GM21786 (cell line): ENCODE data around the gene CACNA2D2.

ENCODE experiments used
- ATAC-seq: cut with Tn5 transposase; IDR thresholded peaks from one replicate; pipeline ENCODE4 v1.9.1; 2021; ENCODE audit not compliant: unreplicated experiment

Gene CACNA2D2

DNA sequence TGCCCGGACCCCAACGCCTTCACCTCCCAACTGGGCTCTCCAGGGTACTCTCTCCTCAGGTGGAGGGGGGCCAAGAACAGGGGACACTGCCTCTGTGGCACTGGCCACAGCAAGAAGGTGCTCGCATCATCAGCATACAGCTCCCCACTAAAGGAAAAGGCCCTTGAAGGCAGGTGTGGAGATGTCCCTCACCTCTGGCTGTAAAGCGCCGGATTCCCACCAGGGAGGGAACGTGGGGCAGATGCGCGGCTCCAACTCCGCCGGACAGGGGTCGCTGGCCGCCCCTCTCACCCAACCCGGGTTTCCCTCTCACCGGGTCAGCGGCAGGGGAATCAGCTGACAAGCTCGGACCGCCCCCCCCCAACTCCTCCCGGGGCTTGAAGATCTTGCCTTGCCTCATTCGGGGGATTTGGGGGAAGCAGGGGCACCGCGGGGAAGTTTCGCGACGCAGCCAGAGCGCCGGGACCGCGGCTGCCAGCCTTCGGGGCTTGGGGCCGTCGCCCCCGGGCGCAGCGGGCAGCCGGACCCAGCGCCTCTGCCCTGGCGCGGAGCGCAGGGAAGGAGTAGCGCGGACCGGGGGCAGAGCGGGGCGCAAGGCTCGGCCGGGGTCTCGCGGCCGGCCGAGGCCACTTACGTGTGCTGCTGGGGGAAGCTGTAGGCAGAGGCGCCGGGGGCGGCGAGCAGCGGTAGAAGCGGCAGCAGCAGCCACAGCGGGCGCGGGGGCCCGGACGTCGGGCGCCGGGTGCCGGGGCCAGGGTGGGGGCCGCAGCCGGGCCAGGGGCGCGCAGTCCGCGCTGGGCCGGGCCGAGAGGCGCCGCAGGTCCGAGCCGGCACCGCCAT, 630 bp downstream of the CACNA2D2 start:
- ATAC-seq: no peak

DNA sequence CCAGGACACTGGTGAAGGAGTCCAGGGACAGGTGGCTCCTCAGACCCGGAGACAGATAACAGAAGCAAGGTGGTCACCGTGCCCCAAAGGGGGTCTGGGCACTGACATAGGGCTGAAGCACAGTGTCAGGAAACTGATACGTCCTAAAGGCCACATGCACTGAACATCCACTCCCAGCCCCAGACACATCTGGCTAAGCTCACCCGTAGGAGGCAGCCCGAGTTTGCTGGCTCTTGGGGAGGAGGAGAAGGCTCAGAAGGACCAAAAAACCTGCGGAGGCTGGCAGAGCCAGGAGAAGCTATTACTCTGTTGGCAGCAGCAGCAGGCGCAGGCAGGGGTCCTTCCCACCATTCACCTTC, 1.2 kb downstream of the CACNA2D2 start:
- ATAC-seq: no peak

DNA sequence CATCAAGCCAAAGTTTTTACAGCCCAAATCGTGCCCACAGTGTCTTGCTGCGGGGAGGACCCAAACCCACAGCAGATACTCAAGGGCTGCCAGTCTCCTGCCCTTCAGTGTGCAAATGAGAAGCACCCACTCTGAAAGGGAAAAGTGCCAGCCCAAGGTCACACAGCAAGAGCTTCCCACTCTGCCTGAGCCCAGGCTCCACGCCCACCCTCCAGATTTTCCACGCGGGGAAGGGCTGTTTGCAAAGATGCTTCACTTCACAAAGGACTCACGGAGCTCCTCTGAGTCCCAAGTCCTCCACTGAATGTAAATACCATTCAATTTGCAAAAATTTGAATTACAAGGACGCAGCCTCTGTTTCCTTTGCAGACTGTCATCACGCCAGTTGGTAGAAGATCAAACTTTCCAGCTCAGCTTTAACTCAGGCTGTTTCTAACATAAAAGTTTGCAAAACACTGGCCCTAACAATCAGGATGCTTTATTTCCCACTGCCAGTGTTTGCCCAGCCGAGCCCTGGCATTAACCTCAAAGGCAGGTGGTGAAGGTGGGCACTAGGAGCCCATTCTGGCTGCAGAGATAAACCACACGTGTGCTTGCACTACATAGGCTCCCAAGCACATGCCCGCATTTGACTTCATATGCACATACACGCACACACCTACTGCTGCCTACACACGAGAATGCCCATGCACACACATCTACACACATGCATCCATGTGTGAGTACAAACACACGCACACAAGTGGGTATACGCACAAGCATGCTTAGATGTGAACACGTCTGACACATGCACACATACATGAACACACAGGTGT, 7.6 kb downstream of the CACNA2D2 start:
- no peak for ATAC-seq

- no peak for ATAC-seq
Measured at GRCh38 chr3:50494126-50494525, 9.3 kb downstream of the CACNA2D2 start.

DNA sequence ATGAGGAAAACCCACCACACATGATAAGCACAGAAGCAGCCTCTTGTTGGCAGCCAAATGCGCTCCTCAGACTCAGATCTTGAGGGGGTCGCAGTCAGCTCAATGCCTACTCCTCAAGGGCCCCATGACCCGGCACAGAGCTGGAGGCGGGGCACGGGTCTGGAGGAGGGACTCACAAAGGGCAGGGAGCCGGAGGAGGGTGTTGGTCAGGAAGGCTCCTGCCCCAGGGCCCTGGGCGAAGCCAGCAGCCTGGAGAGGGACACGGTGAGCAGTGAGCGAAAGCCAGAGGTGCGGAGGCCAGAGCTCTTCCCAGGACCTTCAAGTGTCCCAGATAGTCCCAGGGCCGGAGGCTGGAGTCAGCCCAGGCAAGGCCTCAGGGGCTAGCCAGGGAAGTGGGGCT, 9.8 kb downstream of the CACNA2D2 start:
- ATAC-seq: no peak

- no peak for ATAC-seq
Measured at GRCh38 chr3:50493086-50493485, 10.3 kb downstream of the CACNA2D2 start.

GRCh38 chr3:50491023-50491422, 12.4 kb downstream of the CACNA2D2 start:
- no peak for ATAC-seq

DNA sequence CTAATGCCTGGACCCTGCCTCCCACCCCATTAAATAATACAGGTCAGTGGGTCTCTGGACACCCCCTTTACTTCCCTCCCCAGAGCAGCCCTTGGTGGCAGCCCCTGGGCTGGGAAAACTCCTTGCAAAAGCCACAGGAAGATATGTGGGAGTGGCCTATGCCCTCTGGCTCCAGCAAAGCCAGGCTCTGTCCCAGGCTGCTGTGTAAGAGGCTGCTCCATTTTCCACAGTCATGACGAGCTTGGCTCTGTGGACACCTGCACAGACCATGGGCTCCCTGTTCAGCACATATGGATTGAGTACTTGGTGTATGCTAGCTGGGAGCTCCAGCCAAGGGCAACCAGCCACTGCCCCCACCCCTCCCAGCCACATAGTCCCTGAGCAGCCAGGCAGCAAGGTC, 13.0 kb downstream of the CACNA2D2 start:
- no peak for ATAC-seq

GRCh38 chr3:50487181-50487580, 16.3 kb downstream of the CACNA2D2 start:
- ATAC-seq: no peak

GRCh38 chr3:50486219-50486888, 17.1 kb downstream of the CACNA2D2 start:
- ATAC-seq: no peak

DNA sequence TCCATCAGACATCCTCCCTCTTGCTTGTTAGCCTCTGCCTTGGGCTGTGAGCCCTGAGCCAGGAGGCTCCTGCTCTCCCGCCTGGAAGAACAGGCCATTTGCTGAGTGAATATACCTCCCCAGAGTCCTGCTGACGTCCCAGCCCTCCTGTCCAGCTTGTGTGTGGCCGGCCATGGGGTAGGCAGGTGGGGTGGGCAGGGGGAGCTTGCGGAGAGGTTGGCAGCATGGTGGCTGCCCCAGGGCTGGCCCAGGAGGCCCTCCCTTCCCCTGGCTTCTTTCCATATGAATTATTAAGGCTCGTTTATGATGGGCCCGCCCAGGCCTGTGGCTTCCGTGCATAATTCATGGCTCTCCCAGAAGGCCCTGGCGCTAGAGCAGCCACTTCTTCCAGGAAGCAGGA, 18.7 kb downstream of the CACNA2D2 start:
- ATAC-seq: no peak

DNA sequence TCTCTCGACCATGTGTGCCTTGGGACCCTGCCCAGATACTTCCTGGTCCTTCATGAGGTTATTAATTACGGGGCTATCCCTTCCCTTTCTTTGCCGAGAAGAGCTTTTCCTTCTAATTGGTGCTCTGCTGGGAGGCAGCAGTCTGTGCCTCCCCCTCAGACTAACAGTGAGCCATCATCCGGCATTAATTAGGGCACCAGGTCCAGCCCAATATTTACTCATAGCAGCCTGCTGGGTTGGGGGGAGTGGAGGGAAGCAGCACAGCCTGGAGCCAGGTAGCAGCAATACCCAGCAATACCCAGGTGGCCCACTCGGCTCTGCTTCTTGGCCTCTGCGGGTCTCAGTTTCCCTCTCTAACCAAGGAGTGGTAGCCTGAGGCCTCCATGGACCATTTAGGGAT, 20.1 kb downstream of the CACNA2D2 start:
- no peak for ATAC-seq

- ATAC-seq: no peak
Measured at GRCh38 chr3:50481992-50482391, 21.4 kb downstream of the CACNA2D2 start.

DNA sequence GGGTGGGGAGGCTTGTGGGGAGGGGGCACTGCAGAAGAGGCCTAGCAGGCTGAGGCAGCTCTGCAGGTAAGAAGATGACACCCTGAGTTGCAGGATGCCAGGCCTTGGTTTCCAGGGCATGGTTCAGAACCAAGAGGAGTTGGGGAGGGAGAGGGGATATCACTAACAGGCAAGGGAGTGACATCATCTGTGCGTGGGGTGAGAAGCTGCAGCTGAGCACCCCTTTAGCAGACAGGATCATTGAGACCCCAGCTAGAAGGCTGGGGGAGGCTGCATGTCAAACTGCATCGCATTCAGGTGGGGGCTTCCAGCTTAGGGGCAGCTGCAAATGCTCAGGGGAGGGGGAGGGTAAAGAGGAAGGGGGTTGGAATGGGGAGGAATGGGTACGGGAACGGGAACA, 23.0 kb downstream of the CACNA2D2 start:
- ATAC-seq: no peak

DNA sequence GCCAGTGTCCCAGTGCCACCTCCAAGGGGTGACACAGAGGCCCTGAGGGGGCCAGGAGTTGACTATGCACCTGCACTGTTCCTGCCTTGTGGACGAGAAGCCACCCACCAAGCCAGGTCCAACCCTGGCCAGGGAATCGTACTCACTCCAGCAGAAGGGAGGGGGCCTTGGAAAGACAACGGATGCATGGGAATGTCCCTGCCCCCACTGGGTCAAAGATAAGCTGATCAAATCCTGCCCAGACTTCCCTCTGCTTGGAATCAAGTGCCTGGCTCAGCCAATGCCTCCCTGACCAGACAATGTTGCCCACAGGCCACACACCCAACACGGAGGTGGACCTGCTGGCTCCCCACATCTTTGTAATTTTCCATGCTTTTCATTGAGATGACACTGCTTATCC, 23.9 kb downstream of the CACNA2D2 start:
- no peak for ATAC-seq

GRCh38 chr3:50478671-50479260, 24.7 kb downstream of the CACNA2D2 start:
- no peak for ATAC-seq

GRCh38 chr3:50478051-50478450, 25.4 kb downstream of the CACNA2D2 start:
- ATAC-seq: no peak

GRCh38 chr3:50475348-50475747, 28.1 kb downstream of the CACNA2D2 start:
- no peak for ATAC-seq

GRCh38 chr3:50474717-50475116, 28.7 kb downstream of the CACNA2D2 start:
- no peak for ATAC-seq

DNA sequence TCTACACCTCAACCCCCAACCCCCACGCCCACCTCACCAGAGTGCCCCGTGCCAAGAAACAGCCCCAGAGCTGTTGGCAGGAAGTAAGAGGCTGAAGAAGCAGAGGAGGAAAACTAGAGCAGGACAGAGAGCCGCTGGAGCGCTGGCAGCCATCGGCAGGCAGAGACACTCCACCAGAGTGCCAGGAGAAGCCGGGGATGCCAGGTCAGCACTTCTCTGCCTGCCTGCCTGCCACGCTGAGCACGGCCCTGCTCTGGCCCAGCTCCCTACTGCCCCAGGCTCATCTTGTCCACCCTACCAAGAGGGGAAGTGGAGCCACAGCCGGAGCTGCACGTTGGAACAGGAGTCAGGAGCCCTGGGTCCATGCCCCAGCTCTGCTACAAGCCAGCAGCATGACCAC, 29.7 kb downstream of the CACNA2D2 start:
- no peak for ATAC-seq

DNA sequence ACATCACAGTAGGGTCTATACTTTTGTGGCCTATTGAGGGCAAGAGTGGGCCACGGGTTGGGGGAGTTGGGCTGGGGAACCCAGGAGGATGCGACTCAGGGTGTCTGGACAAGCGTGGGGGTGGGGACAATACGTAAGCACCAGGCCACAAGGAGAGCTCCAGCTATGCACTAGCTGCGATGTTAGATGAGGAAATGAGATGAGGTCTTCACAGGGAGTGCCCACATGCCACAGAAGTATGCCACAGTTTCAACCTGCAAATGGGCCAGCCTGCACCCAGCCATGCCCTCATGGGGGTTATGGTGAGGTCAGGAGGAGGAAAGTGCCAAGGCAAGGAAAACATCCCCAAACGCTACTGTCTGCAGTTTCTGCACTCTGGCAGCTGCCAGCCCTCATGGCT, 30.5 kb downstream of the CACNA2D2 start:
- ATAC-seq: no peak
